Thyroid gland (tissue), 4 donors: Measurements from ENCODE around the gene SLC25A26.

ENCODE experiments used
- POLR2A ChIP-seq, 2 donors: fragments of 450-650 bp; IDR thresholded peaks; one replicate each; pipeline ENCODE4 v1.6.1; 2017; ENCODE audit warnings: antibody characterized with exemption in 2 of 2, mild to moderate bottlenecking in 2 of 2, moderate library complexity in 1 of 2
- TF ChIP-seq, protein P1 (sequence below), 6 experiments: fragments of 200-600 bp in 3 of 6; fragments of 450-650 bp in 3 of 6; sonication (generic) in 3 of 6; IDR thresholded peaks; one replicate each; pipeline ENCODE4 v1.5.1; 2016 to 2019; ENCODE audit warnings: antibody characterized with exemption in 6 of 6, mild to moderate bottlenecking in 2 of 6, inconsistent platforms in 1 of 6, moderate library complexity in 1 of 6

DNA sequence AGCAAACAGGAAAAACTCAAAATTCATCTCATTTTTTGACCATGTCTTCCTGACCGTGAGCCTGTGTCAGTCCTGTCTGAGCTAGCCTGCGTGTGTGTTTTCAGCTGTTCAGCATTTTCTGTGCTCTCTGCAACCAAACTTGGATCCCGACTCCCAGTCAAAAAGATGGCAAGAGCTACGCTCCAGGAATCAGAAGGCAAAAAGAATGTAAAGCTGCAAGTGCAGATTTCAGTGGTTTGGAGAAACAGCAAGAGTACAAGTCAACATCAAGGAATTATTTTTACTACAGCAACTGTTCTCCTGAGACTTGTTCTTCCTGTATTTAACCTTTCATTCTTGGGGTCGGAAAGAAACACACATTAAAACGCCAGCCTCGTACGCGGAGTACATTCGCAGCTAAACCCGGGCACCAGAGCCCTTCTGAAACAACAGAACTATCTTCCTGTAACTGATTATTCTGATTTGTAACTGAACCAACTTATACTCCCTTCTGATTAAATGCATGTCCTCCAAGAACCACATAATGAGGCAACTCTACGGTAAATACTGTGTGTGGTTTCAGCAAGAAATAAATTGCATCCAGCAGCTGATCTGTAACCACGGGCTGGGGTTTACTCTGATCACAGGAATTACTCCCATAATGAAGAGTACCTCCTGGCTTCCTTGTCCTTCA is 172.7 kb downstream of the SLC25A26 start:
- TF ChIP-seq, protein P1, sequence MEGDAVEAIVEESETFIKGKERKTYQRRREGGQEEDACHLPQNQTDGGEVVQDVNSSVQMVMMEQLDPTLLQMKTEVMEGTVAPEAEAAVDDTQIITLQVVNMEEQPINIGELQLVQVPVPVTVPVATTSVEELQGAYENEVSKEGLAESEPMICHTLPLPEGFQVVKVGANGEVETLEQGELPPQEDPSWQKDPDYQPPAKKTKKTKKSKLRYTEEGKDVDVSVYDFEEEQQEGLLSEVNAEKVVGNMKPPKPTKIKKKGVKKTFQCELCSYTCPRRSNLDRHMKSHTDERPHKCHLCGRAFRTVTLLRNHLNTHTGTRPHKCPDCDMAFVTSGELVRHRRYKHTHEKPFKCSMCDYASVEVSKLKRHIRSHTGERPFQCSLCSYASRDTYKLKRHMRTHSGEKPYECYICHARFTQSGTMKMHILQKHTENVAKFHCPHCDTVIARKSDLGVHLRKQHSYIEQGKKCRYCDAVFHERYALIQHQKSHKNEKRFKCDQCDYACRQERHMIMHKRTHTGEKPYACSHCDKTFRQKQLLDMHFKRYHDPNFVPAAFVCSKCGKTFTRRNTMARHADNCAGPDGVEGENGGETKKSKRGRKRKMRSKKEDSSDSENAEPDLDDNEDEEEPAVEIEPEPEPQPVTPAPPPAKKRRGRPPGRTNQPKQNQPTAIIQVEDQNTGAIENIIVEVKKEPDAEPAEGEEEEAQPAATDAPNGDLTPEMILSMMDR (IDR thresholded peaks at IDR 0.05) = no peak
- TF ChIP-seq POLR2A (IDR thresholded peaks at IDR 0.05) = no peak
